ENCODE measurements around the gene LOXL3. TPM values are rescaled to one million over a fixed set of nuclear protein-coding genes. Genes with fewer than 3 reads are reported as not detected.
A peak's percentile ranks its signal among the peaks of the same experiment; 100 is the strongest.

Gene LOXL3
- total and polyA plus RNA-seq, 4 donors, result 2.9 to 11.1 (median 6.6) TPM

GRCh38 chr2:74544634-74545033 lies 9.1 kb downstream of the LOXL3 start:
- TF ChIP-seq CTCF (IDR thresholded peaks at IDR 0.05; ENCODE audit: control extremely low read depth, extremely low read depth), result no peak
- 93 to 96% methylated on average over 3 of the region's 3 CpGs for WGBS, 2 donors

GRCh38 chr2:74542978-74543377 lies 10.8 kb downstream of the LOXL3 start:
- Histone ChIP-seq H3K9ac (ENCODE audit: insufficient read depth in 1 of 2, low read length in 2 of 2) (no peak overlapping the region), H3K27me3 (ENCODE audit: control insufficient read depth in 3 of 3, insufficient read depth in 3 of 3, low read length in 2 of 3) (no peaks in the 10 kb centered on the region), H3K36me3 (ENCODE audit: control insufficient read depth in 4 of 4, insufficient read depth in 4 of 4, low read length in 4 of 4) (no peaks in the 10 kb centered on the region), H3K4me3 (no peak overlapping the region), H3K27ac (ENCODE audit: low read depth in 1 of 2, low read length in 1 of 2) (no peak overlapping the region), H3K4me1 (ENCODE audit: control insufficient read depth in 5 of 5, insufficient read depth in 5 of 5, low read length in 5 of 5) (no peaks in the 10 kb centered on the region), H3K9me3 (ENCODE audit: control insufficient read depth in 4 of 4, insufficient read depth in 3 of 4, low read length in 3 of 4) (no peaks in the 10 kb centered on the region)
- DNase-seq, result no peak
- no peak for ATAC-seq (ENCODE audit: insufficient read depth, low FRiP score)
- TF ChIP-seq CTCF (IDR thresholded peaks at IDR 0.05; ENCODE audit: control extremely low read depth, extremely low read depth), result no peak
- WGBS, 2 donors, result 90 to 96% methylated on average over 1 of the region's 1 CpG

More at GRCh38 chr2:74544634-74545033, 9.1 kb downstream of the LOXL3 start:
- no peaks in the 10 kb centered on the region for H3K9me3 ChIP-seq (ENCODE audit: control insufficient read depth in 4 of 4, insufficient read depth in 3 of 4, low read length in 3 of 4)
- no peak overlapping the region for H3K4me3 ChIP-seq
- H3K9ac ChIP-seq (ENCODE audit: insufficient read depth in 1 of 2, low read length in 2 of 2), result no peak overlapping the region
- peaks cover 0 to 12% (median 2%) of the 10 kb centered on the region in 5 donors for H3K4me1 ChIP-seq (ENCODE audit: control insufficient read depth in 5 of 5, insufficient read depth in 5 of 5, low read length in 5 of 5)
- no peak for DNase-seq
- no peak for ATAC-seq (ENCODE audit: insufficient read depth, low FRiP score)
- no peaks in the 10 kb centered on the region for H3K36me3 ChIP-seq (ENCODE audit: control insufficient read depth in 4 of 4, insufficient read depth in 4 of 4, low read length in 4 of 4)
- H3K27me3 ChIP-seq (ENCODE audit: control insufficient read depth in 3 of 3, insufficient read depth in 3 of 3, low read length in 2 of 3), result no peaks in the 10 kb centered on the region
- no peak overlapping the region for H3K27ac ChIP-seq (ENCODE audit: low read depth in 1 of 2, low read length in 1 of 2)

DNA sequence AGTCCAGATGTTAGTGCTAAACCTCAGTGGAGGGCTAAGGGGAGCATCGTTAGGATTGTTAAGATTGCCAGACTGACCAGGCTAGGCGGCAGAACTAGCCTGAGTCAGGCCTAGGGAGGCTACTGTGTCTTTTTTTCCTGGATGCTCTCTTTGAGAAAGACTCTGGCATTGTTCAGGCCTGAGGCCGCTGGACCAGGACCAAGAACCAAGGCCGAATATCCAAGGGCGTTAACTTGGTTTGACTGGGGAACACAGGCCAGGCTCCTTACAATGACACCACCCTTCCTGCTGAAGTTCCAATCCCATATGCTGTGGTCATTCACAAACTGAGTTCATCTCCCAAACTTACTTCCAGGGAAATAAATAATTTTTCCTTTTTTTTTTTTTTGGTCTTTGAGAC lies 13.5 kb downstream of the LOXL3 start:
- DNase-seq (no peak), ATAC-seq (ENCODE audit: insufficient read depth, low FRiP score) (peak; percentile 25)
- 73 to 76% methylated on average over 5 of the region's 5 CpGs for WGBS, 2 donors
- Histone ChIP-seq H3K27me3 (ENCODE audit: control insufficient read depth in 3 of 3, insufficient read depth in 3 of 3, low read length in 2 of 3) (no peaks in the 10 kb centered on the region), H3K4me3 (no peak overlapping the region), H3K4me1 (ENCODE audit: control insufficient read depth in 5 of 5, insufficient read depth in 5 of 5, low read length in 5 of 5) (no peaks in the 10 kb centered on the region), H3K36me3 (ENCODE audit: control insufficient read depth in 4 of 4, insufficient read depth in 4 of 4, low read length in 4 of 4) (no peaks in the 10 kb centered on the region), H3K9ac (ENCODE audit: insufficient read depth in 1 of 2, low read length in 2 of 2) (no peak overlapping the region), H3K27ac (ENCODE audit: low read depth in 1 of 2, low read length in 1 of 2) (peak overlapping the region in 1 of 2 donors; percentile 36), H3K9me3 (ENCODE audit: control insufficient read depth in 4 of 4, insufficient read depth in 3 of 4, low read length in 3 of 4) (no peaks in the 10 kb centered on the region)
- no peak for TF ChIP-seq CTCF (IDR thresholded peaks at IDR 0.05; ENCODE audit: control extremely low read depth, extremely low read depth)

DNA sequence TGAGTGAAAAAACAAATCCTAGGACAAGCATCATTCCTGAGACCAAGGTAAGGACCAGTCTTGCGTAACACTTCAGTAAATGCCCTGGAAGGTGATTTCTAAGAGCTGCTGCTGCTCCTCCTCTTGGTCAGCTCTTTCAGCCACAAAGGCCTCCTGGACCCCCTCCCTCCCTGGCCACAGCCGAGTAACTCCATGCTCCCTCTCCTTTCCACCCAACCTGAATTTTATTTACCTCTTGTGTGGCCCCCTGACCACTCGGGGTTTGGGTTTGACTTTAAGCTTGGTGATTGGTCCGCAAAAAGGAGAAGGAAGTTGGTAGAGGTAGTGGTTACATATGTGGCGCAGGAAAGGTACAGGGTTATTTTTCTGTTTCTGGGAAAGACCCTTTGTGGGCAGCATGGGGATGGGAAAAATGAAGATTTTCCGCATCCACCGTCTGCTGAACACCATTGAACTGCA lies 14.8 kb downstream of the LOXL3 start:
- TF ChIP-seq CTCF (IDR thresholded peaks at IDR 0.05; ENCODE audit: control extremely low read depth, extremely low read depth), result no peak
- ATAC-seq (ENCODE audit: insufficient read depth, low FRiP score), result no peak
- no peak overlapping the region for H3K9ac ChIP-seq (ENCODE audit: insufficient read depth in 1 of 2, low read length in 2 of 2)
- DNase-seq, result no peak
- H3K4me3 ChIP-seq, result no peak overlapping the region
- peaks cover 0 to 2% (median 0%) of the 10 kb centered on the region in 4 donors for H3K36me3 ChIP-seq (ENCODE audit: control insufficient read depth in 4 of 4, insufficient read depth in 4 of 4, low read length in 4 of 4)
- H3K27me3 ChIP-seq (ENCODE audit: control insufficient read depth in 3 of 3, insufficient read depth in 3 of 3, low read length in 2 of 3), result no peaks in the 10 kb centered on the region
- no peaks in the 10 kb centered on the region for H3K9me3 ChIP-seq (ENCODE audit: control insufficient read depth in 4 of 4, insufficient read depth in 3 of 4, low read length in 3 of 4)
- no peaks in the 10 kb centered on the region for H3K4me1 ChIP-seq (ENCODE audit: control insufficient read depth in 5 of 5, insufficient read depth in 5 of 5, low read length in 5 of 5)
- 34 to 55% methylated on average over 7 of the region's 7 CpGs for WGBS, 2 donors
- H3K27ac ChIP-seq (ENCODE audit: low read depth in 1 of 2, low read length in 1 of 2), result no peak overlapping the region
